SK-N-SH (cell line): Measurements from ENCODE around the gene ZFC3H1. TPM values are rescaled to one million over a fixed set of nuclear protein-coding genes. Genes with fewer than 3 reads are reported as not detected.

Experiments used
- CTCF ChIA-PET: fragments of 300-600, 350-600 bp; formaldehyde crosslinking; extraction: SDS; loops from one replicate; lab custom pipeline; 2021; lab: Yijun Ruan, JAX
- POLR2A ChIA-PET: fragments of 350-600 bp; sonication (Branson Sonifier 250); formaldehyde crosslinking; extraction: SDS; loops from one replicate; lab custom pipeline; 2020; ENCODE audit warnings: antibody characterized with exemption, inconsistent platforms; lab: Yijun Ruan, JAX
- DNase-seq: peaks from one replicate; pipeline ENCODE4 v3.0.0; 2012
- H2AFZ ChIP-seq: fragments of 200-600 bp; sonication (generic); 2 replicates; pipeline ENCODE4 v1.8.1; 2016; ENCODE audit warnings: antibody characterized with exemption, mild to moderate bottlenecking, low read depth
- H3F3A ChIP-seq: fragments of 200-600 bp; sonication (generic); replicated peaks from 2 replicates; pipeline ENCODE3; 2016; ENCODE audit warnings: antibody characterized with exemption, mild to moderate bottlenecking; ENCODE audit not compliant: insufficient read depth
- H3K27ac ChIP-seq, 2 experiments: fragments of 200-500 bp in 1 of 2; fragments of 200-600 bp in 1 of 2; sonication (Bioruptor generic) in 1 of 2; sonication (generic), shearing (Covaris generic) in 1 of 2; 2 replicates each; pipeline versions ENCODE4 v1.5.1 to v1.6.1; 2014 to 2016; ENCODE audit warnings: low read depth in 2 of 2, inconsistent platforms in 1 of 2, low read length in 1 of 2, mild to moderate bottlenecking in 1 of 2, mixed read lengths in 1 of 2
- H3K27me3 ChIP-seq: fragments of 200-600 bp; sonication (generic), shearing (Covaris generic); 2 replicates; pipeline ENCODE4 v1.6.1; 2016; ENCODE audit warnings: mixed run types; ENCODE audit not compliant: insufficient read depth
- H3K36me3 ChIP-seq, 2 experiments: fragments of 200-500 bp in 1 of 2; fragments of 200-600 bp in 1 of 2; sonication (Bioruptor generic) in 1 of 2; sonication (generic) in 1 of 2; replicated peaks in 1 of 2; 2 replicates each; pipeline versions ENCODE3 to v1.5.1; 2014 to 2016; ENCODE audit warnings: low read length in 1 of 2, mild to moderate bottlenecking in 1 of 2; ENCODE audit not compliant: insufficient read depth in 2 of 2, control insufficient read depth in 1 of 2
- H3K4me1 ChIP-seq, 2 experiments: fragments of 200-500 bp in 1 of 2; fragments of 200-600 bp in 1 of 2; sonication (Bioruptor generic) in 1 of 2; sonication (generic), shearing (Covaris generic) in 1 of 2; 2 replicates each; pipeline versions ENCODE4 v1.5.1 to v1.6.1; 2014 to 2016; ENCODE audit warnings: low read depth in 1 of 2, low read length in 1 of 2, mixed run types in 1 of 2; ENCODE audit not compliant: insufficient read depth in 2 of 2, control insufficient read depth in 1 of 2
- H3K4me2 ChIP-seq: fragments of 200-600 bp; sonication (generic), shearing (Covaris generic); 2 replicates; pipeline ENCODE4 v1.6.1; 2017; ENCODE audit warnings: mixed run types
- H3K4me3 ChIP-seq, 2 experiments: fragments of 200-500 bp in 1 of 2; fragments of 200-600 bp in 1 of 2; sonication (Bioruptor generic) in 1 of 2; sonication (generic), shearing (Covaris generic) in 1 of 2; 2 replicates each; pipeline versions ENCODE4 v1.5.1 to v1.8.1; 2014 to 2016; ENCODE audit warnings: low read depth in 2 of 2, inconsistent platforms in 1 of 2, low read length in 1 of 2, mild to moderate bottlenecking in 1 of 2, mixed read lengths in 1 of 2, moderate library complexity in 1 of 2
- H3K79me2 ChIP-seq: fragments of 200-600 bp; sonication (generic); 2 replicates; pipeline ENCODE4 v1.8.1; 2017; ENCODE audit warnings: mild to moderate bottlenecking; ENCODE audit not compliant: insufficient read depth
- H3K9ac ChIP-seq: fragments of 200-600 bp; sonication (generic); 2 replicates; pipeline ENCODE4 v1.6.1; 2017; ENCODE audit warnings: mixed run types
- H3K9me2 ChIP-seq: fragments of 200-600 bp; sonication (generic); 2 replicates; pipeline ENCODE4 v1.6.1; 2017; ENCODE audit warnings: mixed run types
- H3K9me3 ChIP-seq: fragments of 200-600 bp; sonication (generic); 2 replicates; pipeline ENCODE4 v1.6.1; 2017; ENCODE audit warnings: mixed run types, mild to moderate bottlenecking, moderate library complexity
- H4K20me1 ChIP-seq: fragments of 200-600 bp; sonication (generic); 2 replicates; pipeline ENCODE4 v1.6.1; 2017; ENCODE audit warnings: mild to moderate bottlenecking, mixed run types; ENCODE audit not compliant: insufficient read depth
- CHD2 ChIP-seq: fragments of 150-350 bp; IDR thresholded peaks from 2 replicates; pipeline ENCODE4 v1.6.1; 2018; ENCODE audit warnings: low read length; ENCODE audit not compliant: partially characterized antibody
- CTCF ChIP-seq: fragments of 200-600 bp; sonication (generic); IDR thresholded peaks from 2 replicates; pipeline ENCODE4 v1.6.1; 2017; ENCODE audit warnings: antibody characterized with exemption, mild to moderate bottlenecking, moderate library complexity
- ELF1 ChIP-seq: IDR thresholded peaks from 2 replicates; pipeline ENCODE4 v1.4.0; 2012
- EP300 ChIP-seq, 2 experiments: IDR thresholded peaks; 2 replicates each; pipeline versions ENCODE4 v1.4.0 to v1.6.1; 2012; ENCODE audit warnings: borderline replicate concordance in 1 of 2, low read depth in 1 of 2, low read length in 1 of 2
- EZH2phosphoT487 ChIP-seq: fragments of 200-600 bp; sonication (generic); IDR thresholded peaks from 2 replicates; pipeline ENCODE4 v1.6.1; 2017; ENCODE audit warnings: low read depth, mixed run types, mild to moderate bottlenecking, antibody characterized with exemption, moderate library complexity, borderline replicate concordance
- FOXJ3 ChIP-seq: sonication (generic); formaldehyde crosslinking; IDR thresholded peaks from 2 replicates; pipeline ENCODE4 v1.5.1; 2020; ENCODE audit warnings: mild to moderate bottlenecking, missing genetic modification reagents
- FOXM1 ChIP-seq: IDR thresholded peaks from 2 replicates; pipeline ENCODE4 v1.4.0; 2012; ENCODE audit warnings: low read depth, mild to moderate bottlenecking
- IRF3 ChIP-seq: fragments of 150-350 bp; IDR thresholded peaks from 2 replicates; pipeline ENCODE4 v1.6.1; 2016; ENCODE audit warnings: mild to moderate bottlenecking, low read depth, low read length
- JUND ChIP-seq: IDR thresholded peaks from 2 replicates; pipeline ENCODE4 v1.4.0; 2012
- MEF2A ChIP-seq: IDR thresholded peaks from 2 replicates; pipeline ENCODE4 v1.4.0; 2012; ENCODE audit warnings: low read depth, borderline replicate concordance
- MXI1 ChIP-seq: IDR thresholded peaks from 2 replicates; pipeline ENCODE4 v1.6.1; 2012; ENCODE audit warnings: mild to moderate bottlenecking, low read depth, low read length, improper control_type of control experiment
- NRF1 ChIP-seq: IDR thresholded peaks from 2 replicates; pipeline ENCODE4 v1.6.1; 2012; ENCODE audit warnings: low read depth, mild to moderate bottlenecking, low read length
- PBX3 ChIP-seq: IDR thresholded peaks from 2 replicates; pipeline ENCODE4; 2012
- POLR2AphosphoS5 ChIP-seq: IDR thresholded peaks from 2 replicates; pipeline ENCODE4 v1.6.1; 2012; ENCODE audit warnings: low read depth, low read length
- RAD21 ChIP-seq: IDR thresholded peaks from 2 replicates; pipeline ENCODE4 v1.6.1; 2012; ENCODE audit warnings: mild to moderate bottlenecking, low read length
- REST ChIP-seq: IDR thresholded peaks from 2 replicates; pipeline ENCODE4 v1.6.1; 2012; ENCODE audit warnings: mild to moderate bottlenecking, low read depth, low read length, moderate library complexity
- RFX5 ChIP-seq: IDR thresholded peaks from 2 replicates; pipeline ENCODE4 v1.6.1; 2012; ENCODE audit warnings: mild to moderate bottlenecking, improper control_type of control experiment, low read length
- RXRA ChIP-seq: IDR thresholded peaks from 2 replicates; pipeline ENCODE4 v1.4.0; 2012; ENCODE audit warnings: low read depth, mild to moderate bottlenecking, borderline replicate concordance
- SMC3 ChIP-seq: IDR thresholded peaks from 2 replicates; pipeline ENCODE4 v1.6.1; 2012; ENCODE audit warnings: low read depth, low read length, improper control_type of control experiment
- TAF1 ChIP-seq: IDR thresholded peaks from 2 replicates; pipeline ENCODE4 v1.6.1; 2012; ENCODE audit warnings: low read depth, mild to moderate bottlenecking, low read length, moderate library complexity, borderline replicate concordance
- TEAD4 ChIP-seq: IDR thresholded peaks from 2 replicates; pipeline ENCODE4 v1.4.0; 2012; ENCODE audit warnings: mild to moderate bottlenecking, borderline replicate concordance; ENCODE audit not compliant: insufficient read depth
- ZBTB33 ChIP-seq: IDR thresholded peaks from 2 replicates; pipeline ENCODE4 v1.4.0; 2012; ENCODE audit warnings: low read depth, borderline replicate concordance
- WGBS: methylation state at CpG from one replicate; pipeline ENCODE4 v1.1.6; 2017; ENCODE audit warnings: low lambda C conversion rate; 5-methylcytosine and 5-hydroxymethylcytosine counted together
- polyA plus RNA-seq, 3 experiments: library from polyadenylated mRNA; depleted of rRNA; stranded (reverse); fragments of >200 nt; gene quantifications; 2 replicates each; pipeline ENCODE4 v1.2.3, GENCODE V29; 2012

The ZFC3H1 gene
- polyA plus RNA-seq, 1 of the 3 experiments (the other 2 are of a cell fraction): 19.1 TPM

- Histone ChIP-seq H3F3A (peaks cover 8% of the 10 kb centered on the region), H4K20me1 (no peaks in the 10 kb centered on the region), H3K36me3 (peaks cover 0 to 3% of the 10 kb centered on the region in 2 experiments), H2AFZ (peak overlapping the region; percentile 12; the same call in 1 of the 2 replicates), H3K9me2 (no peaks in the 10 kb centered on the region), H3K4me2 (peak overlapping the region; percentile 16; the same call in 1 of the 2 replicates), H3K27me3 (no peaks in the 10 kb centered on the region), H3K27ac (peak overlapping the region in 1 of 2 experiments; percentile 78; a peak in 2 of 4 replicates), H3K9ac (no peak overlapping the region), H3K4me3 (no peak overlapping the region), H3K4me1 (0 out of 4 replicates have a peak, but pooled peaks cover 0 to 8% of the 10 kb centered on the region in 2 experiments), H3K9me3 (0 out of 2 replicates have a peak, but pooled peaks cover 12% of the 10 kb centered on the region), H3K79me2 (no peaks in the 10 kb centered on the region)
- ChIA-PET POLR2A (no interaction called here), CTCF (no interaction called here)
- WGBS: 52% methylated on average over 7 of the region's 7 CpGs
- no peak for DNase-seq
- no peak for TF ChIP-seq ELF1
- no peak for TF ChIP-seq RXRA
- TF ChIP-seq SMC3: no peak
- no peak for TF ChIP-seq EZH2phosphoT487
- TF ChIP-seq TAF1: 0 out of 2 replicates have a peak, but pooled peaks have one; percentile 30
- no peak for TF ChIP-seq IRF3
- no peak for TF ChIP-seq TEAD4
- peak; percentile 96 for TF ChIP-seq JUND
- no peak for TF ChIP-seq ZBTB33
- TF ChIP-seq RFX5: no peak
- TF ChIP-seq NRF1: no peak
- TF ChIP-seq REST: 0 out of 2 replicates have a peak, but pooled peaks have one; percentile 11
- no peak for TF ChIP-seq CTCF
- no peak for TF ChIP-seq MXI1
- peak in 1 of 2 experiments; percentile 65; a peak in 2 of 4 replicates for TF ChIP-seq EP300 (IDR thresholded peaks at IDR 0.05; ENCODE audit: borderline replicate concordance in 1 of 2, low read depth in 1 of 2, low read length in 1 of 2)
- TF ChIP-seq FOXM1: no peak
- TF ChIP-seq FOXJ3 (CRISPR knock-in tag): no peak
- TF ChIP-seq MEF2A: no peak
- TF ChIP-seq CHD2: no peak
- TF ChIP-seq POLR2AphosphoS5: no peak
- no peak for TF ChIP-seq RAD21
- peak; percentile 22; the same call in 1 of the 2 replicates for TF ChIP-seq PBX3
Observed at GRCh38 chr12:71710276-71711125, 46.9 kb upstream of the ZFC3H1 start.
